Activated CD4-positive, alpha-beta T cell treated with anti-CD3 and anti-CD28 coated beads for 4 hours (primary cell): Measurements from ENCODE around the gene SDCCAG8.

Experiments
- DNase-seq, 2 donors: peaks; one replicate each; pipeline ENCODE4 v3.0.0-alpha.2; 2020

Gene SDCCAG8

DNA sequence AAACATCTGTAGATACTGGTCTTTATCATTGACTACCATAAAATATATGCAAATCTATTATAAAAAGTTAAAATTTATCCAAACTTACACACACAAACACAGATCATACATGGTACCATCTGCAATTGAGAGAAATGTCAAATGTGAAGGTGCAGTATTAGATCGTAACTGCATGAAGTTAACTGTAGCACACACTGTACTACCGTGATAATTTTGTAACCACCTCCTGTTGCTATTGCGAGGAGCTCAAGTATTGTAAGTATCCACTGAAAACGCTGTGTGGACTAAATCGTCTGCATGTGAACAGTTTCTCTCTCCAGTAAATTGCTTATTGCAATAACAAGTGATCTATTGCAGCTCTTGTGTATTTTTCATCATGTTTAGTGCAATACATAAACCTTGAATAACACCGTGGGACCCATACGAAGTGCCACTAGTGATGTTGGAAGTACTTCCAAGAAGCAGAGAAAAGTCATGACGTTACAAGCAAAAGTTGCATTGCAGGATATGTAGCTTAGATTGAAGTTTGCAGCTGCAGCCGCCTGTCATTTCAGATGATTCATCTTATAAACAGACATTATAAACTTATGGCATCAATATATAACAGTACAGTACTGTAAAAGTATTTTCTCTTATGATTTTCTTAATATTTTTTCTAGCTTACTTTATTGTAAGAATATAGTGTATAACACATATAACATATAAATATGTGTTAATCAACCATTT is 172.9 kb downstream of the SDCCAG8 start:
- no peak for DNase-seq

DNA sequence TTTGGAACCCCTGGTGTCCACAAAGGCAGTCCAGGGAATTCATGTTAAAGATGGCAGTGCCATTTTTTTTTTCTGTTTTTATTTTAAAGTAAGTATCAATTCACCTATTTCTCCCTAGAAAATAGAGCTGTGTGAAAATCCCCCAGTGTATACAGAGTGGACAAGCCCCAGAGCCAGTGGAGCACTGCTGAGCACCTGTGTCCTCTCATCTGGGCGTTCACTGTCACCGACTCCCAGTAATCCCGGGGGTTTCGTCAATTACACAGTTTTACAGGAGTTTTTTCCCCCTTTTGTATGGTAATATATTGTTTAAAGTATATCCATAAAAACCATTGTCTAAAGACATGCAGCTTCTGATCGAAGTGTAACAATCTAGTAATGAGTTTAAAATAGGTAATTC is 175.8 kb downstream of the SDCCAG8 start:
- no peak for DNase-seq

DNA sequence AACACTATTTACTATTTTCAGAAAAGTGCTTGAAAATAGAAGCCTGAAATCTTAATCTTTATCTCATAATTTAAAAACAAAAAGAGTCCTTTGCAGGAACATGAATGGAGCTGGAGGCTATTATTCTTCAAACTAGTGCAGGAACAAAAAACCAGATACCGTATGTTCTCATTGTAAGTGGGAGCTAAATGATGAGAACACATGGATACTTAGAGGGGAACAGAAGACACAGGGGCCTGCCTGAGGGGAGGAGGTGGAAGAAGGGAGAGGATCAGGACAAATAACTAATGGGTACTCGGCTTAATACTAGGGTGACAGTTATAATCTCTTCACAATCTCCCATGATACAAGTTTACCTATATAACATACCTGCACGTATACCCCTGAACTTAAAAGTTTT is 176.3 kb downstream of the SDCCAG8 start:
- no peak for DNase-seq

DNA sequence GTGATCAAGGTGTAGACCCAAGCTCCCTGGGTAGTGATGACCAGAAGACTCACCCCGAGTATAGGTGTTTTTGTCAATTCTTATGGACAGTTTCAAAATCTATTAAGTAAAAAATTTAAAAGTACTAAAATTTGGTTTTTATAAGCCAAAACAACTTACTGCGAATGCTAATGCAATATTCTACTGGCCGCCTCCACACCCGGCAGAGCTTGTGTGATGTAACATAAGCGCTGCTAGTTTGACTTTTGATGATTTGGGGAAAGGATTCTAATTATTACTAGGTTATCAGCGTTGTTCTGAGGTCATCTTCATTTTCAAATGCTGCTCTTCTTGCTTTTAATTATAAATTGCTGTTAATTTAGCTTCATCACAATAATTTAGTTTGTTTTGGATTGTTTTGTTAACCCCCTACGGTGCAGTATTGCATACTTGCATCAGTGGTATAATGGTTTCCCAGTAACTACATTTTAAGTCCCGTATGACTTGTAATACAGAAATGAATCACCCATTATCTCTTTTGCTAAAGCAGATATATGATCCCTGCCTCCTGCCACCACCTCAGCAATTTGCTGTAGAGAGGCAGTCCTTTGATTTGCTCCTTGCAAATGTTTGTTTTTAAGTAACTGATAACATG is 178.0 kb downstream of the SDCCAG8 start:
- no peak for DNase-seq

DNA sequence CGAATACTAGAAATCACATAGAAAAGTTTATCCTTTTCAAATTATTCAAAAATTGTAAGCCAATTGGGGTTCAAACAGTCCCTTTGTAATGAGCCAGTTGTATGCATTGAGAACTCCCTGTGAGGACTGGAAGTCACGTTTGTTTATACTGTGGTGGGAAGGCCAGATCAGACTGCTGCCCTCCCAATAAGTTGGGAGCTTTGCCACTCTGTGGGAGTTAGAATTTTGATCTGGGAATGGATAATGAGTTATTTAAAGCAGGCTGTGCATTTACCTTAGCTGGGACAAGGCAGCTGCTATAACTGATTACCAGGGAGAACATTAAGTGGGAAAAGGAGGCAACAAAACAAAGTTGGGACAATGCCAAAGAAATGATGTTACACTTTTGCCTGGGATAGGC is 178.8 kb downstream of the SDCCAG8 start:
- no peak for DNase-seq

DNA sequence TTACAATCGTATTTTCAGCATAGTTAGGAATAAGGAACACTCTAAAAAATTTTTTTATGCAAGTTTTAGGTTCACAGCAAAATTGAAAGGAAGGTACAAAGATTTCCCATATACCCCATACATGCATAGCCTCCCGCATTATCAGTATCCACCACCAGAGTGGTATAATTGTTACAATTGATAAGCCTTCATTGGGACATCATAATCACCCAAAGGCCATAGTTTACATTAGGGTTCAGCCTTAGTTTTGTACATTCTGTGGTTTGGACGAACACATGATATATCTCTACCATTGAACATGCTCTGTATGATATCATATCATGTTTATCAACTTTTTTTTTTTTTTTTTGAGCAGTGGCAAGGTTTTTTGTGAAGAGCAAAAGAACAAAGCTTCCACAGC is 180.0 kb downstream of the SDCCAG8 start:
- DNase-seq: no peak

DNA sequence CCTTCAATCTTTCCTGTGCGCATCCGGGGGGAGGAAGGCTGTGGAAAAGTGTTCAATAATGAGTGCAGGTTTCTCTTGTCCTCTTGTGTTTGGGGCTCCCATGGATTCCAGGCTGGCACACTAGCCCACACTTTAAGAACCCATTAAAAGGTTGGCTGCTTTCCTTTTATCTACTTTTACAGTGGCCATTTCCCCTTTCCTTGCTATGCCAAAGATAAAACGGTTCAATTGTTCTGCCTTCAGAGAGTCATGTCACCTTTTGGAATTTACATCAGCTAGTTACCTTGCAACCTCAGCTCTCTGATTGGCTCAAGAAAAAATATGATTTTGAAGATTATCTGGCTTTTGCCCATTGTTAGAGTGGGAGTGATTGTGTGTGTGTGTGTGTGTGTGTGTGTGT is 182.3 kb downstream of the SDCCAG8 start:
- DNase-seq: no peak

DNA sequence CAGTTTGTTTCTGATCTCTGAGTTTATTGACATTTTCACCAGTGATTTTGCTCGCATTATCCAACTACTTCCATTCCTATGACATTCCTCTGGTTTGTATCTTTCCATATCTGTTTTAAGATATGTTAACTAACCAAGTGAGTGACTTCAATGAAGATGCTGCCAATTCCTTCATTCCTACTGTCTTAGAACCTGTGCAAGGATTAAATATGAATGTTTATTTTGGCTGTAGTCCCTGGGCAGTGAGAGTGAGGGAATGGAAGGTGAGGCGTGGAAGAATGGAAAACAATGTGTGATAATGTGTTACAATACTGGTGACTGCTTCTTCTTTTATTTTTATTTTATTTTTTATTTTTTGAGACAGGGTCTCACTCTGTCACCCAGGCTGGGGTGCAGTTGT is 183.0 kb downstream of the SDCCAG8 start:
- no peak for DNase-seq

DNA sequence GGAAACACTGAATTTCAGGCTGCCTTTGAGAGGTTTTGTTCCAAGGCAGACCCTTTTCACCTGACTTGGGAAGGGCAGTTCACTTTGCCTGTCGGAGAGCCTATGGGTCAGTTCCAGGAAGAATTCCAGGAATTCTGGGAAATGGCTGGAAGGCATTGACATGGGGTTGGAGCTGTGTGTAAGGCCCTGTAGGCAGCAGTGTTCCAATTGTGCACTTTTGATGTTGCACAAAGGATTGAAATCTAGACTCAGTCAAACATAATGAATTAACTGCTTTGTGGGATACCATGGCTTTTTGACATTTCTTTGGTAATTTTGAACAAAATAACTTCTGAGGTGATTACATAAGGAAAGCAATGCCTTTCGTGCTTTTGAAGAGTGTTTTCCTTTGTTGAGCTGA is 184.6 kb downstream of the SDCCAG8 start:
- no peak for DNase-seq

DNA sequence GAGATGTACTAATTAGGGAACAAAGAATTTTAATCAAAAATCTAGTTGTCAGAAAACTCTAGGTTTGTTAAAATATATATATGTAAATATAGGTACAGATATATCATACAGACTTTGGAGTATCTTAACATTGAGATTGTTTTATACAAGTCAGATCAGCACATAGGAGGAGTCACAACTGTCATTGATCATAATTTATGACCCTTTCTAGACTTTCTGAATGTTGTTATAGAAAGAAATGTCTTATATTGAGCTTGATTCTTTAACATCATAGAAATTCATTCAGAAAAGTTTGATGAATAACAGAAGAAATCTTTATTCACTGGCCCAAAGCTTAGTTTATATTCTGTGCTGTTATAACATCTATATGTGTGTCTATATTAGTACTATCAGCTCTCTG is 185.8 kb downstream of the SDCCAG8 start:
- DNase-seq: no peak

DNA sequence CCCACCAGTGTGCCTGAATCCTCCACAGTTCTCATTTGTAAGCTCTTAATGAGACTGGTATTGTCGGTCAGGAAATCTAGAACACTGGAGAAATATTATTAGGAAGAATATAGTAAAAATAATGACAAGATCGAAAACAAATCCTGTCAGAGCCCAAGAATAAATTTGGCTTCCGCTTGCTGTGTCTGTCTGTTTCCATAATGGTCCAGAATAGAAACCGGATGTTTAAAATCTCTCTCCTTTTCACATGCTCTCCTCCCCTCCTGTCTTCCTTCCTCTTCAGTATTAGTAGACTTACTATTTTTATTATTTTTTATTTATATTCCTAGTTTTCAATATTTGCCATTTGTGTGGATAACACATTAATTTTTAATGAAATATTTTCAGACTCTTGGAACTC is 187.7 kb downstream of the SDCCAG8 start:
- DNase-seq: no peak

DNA sequence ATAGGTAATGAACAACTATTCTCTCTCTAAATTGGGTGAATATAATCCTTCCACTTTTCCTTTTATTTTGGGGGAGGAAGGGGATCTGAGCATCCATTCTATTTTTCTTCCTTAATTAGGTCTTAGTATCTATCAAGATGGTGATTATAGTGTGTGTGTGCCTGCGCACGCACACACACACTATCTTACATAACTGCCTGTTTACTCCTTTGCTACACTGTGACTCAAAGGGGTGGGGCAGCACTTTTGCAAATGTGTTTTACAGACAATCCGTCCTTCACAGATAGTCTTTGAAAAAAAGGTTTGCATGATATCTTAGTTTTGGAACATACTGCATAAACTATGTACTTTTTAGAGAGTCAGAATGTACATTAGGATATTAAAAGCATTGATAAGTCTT is 191.5 kb downstream of the SDCCAG8 start:
- DNase-seq: no peak

DNA sequence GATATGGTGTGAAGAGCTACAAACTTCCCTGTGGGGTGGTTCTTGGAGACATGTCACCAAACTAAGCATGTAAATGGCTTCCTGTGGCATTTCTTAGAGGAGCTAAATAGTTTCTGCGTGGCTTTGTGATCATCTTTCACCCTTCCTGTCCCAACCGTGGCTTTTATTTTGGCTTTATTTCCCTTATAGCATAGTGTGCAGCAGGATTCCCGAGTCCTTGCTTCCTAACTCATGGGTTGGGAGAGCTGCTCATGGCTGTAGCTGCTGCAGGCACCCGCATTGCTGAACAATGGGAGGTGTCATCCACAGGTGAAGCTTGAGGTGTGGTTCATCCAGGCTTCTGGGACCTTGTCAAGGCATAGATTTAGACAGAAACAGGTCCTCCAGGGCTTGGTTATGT is 192.0 kb downstream of the SDCCAG8 start:
- DNase-seq: no peak

DNA sequence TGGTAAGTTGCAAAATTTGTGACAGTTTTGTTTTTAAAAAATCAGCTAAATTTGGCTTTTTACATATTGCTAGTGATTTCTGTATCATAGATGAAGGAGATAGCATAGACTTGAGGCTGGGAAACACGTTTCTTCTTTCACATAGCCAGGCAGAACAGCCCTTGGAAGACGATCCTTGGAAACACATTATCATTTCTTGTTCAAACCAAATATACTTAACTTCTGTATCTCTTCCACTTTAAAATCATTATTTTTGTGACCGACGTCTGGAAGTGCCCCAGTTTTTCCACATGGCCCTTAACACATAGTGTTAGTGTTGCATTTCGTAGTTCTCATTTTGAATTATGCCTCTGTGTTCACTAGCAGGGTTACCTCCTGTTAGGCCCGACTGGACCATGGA is 193.5 kb downstream of the SDCCAG8 start:
- DNase-seq: no peak

DNA sequence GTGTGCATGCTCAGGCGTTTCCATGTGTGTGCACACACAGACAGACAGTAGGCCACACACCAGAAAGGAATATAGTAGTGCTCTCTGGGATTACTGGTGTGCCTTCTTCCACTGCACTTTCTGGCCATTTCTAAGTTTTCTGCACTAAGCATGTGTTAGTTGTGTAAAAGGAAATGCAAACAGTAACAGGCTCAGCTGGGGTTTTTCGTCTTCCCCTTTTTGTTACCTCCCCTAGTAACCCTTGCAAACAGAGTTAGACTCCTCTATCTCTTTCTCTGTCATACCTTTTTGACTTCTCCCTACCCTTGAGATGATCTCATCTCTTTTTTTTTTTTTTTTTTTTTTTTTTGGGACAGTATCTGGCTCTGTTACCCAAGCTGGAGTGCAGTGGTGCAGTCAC is 196.3 kb downstream of the SDCCAG8 start:
- DNase-seq: no peak

DNA sequence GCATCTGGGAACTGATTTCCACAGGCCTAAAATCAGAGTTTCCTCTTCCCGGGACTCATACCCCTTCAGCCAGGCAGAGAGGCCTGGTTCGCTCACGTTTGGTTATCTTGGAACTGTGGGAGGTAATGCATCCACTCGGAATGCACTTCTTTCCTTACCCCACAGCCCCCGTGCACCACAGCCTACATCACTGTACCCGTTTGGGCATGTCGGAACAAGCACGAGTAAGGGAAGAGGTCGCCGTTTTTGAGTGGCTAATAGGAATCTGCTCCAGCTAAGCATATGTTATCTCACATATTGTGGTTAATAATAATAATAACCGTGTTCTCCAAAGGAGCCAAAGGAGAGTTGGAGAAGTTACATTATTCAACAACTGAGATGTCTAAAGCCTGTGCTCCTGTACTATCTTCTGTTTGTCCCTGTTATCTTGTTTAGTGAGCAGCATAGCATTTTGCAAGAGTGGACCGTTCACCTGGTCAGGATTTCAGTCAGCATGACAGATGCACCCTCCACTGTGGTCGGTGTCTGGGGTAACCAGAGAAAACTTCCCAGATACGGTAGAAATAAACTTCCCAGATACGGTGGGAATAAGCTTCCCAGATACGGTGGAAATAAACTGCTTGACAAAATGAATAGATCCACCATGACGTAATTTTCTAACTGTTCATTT is 198.6 kb downstream of the SDCCAG8 start:
- no peak for DNase-seq

DNA sequence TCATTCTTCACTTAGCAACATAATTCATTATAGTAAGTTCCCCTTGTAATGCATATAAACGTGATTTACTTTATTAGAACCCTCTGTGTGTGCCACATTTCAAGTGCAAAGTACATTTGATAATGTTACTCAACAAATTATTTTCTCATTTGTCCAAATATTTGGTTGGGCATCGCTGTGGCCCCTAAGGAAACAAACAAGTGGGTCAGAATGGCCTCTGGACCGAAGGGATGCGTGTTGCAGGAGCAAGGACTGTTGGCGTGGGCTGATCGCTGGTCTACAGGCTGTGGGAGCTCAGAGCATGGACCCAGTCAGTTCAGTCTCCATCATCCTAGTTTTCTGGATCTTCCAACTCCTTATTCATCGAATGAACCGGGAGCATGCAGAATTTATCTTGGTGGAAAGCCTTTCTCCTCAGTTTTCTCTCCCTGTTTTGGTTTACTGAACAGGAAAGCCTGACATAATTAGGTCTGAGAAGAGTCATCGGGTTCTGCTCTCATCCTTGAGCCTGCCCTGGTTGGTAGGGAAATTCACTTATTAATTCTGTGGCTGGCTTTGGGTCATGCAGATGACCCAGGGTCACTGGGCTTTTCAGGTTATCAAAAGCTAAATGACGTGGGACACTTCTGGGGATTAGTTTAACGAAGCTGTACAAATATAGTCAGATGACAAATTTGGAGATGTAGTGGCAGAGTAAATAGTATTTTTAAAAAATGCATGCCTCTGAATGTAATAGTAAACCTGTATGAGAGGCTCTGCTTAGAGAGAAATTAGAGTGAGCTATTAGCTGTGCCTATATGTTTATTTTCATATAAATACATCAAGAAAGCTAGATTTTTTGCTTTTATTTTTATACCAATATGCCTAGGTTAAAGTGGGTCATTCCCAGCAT is 200.2 kb downstream of the SDCCAG8 start:
- DNase-seq: no peak

DNA sequence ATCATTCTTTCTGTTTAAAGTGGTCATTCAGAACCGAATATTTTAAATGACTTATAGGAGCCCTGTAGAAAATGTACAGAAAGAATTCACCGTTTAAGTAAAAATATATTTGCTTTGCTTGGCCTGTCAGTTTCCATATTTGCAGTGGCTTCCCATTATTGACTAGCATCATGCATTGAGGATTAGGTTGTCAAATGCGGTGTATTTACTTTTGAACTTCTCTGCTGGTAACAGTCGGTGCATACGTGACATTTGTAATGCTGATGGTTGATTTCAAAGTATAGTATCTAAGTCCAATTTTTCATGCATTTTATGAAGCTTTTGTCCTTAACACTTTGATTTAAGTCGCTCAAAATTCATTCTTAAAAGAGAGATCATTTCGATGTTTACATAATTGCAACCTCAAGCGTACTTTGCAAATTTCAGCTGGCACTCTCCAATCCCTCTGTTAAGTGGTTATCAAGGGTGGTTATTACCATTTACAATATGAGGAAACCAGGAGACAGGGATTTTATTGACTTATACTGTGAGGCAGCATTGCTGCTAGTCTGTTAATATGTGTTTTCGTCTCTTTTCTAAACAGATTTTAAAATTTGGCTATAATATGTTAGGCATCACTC is 201.6 kb downstream of the SDCCAG8 start:
- DNase-seq: no peak

DNA sequence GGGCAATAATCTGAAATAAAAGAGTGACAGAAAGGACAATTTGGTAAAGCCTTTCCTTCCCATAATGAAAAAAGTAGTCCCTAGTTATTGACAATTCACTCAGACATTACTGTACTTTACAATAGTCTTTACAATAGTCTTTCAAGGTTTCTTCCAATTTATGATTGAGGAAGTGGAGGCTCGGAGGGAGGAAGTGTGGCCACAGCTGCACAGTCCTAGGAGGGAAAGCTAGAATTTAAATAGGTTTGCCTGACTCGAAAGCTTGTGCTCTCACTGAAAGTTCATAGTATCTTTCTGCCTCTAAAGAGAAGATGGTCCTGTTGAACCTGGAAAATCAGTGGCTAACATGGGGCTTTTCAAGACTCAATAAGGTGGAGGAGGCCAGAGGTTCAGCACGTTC is 203.2 kb downstream of the SDCCAG8 start:
- DNase-seq: no peak

DNA sequence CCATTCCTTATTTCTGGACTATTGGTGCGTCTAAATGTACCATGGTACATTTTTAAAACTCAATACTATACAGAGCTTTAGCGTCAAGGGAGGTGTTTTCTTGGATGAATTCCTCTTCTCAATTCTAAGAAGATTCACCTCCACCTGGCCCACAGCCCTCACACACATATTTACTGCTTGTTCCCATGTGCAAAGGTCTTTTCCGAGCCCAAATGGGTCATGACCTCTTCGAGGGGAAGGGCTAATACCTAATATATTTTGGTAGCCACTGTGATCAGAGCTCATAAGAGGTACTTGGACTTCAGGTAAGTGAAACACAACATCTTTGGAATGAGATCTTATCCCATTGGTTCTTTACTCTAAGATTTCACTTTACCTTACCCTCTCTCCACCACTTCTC is 205.9 kb downstream of the SDCCAG8 start:
- DNase-seq: no peak

DNA sequence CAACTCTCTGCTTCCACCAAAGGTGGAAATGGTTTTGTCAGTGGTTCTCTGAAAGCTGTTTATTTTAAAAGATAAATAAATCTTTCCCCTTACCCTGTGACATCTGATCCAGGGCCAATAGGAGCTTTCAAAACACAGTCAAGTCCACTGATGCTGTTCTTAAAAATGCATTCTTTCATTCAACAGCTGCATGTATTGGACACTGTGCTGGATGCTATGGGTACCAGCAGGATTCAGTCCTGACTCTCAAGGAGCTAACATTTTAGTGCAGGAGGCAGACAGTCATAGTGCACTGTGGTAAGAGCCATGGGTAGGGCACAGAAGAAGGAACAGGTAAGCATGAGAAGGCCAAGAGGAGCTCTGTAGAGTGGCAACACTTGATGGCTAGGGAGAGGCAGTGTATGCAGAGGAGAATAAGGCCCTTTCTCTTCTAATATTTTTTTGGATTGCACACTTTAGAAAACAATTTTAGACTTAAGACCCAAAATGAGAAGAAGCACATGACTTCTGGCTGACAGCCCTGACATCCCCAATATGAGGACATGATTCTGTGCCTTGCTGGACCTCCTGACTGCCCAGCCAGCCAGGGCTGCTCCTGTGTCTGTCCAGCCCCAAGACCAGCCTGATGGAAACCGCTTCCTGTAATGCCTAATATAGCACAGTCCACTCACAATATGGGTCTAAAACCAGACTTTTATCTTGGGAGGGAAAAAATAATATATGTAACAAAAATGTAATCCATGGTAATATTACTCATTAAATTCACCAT is 207.3 kb downstream of the SDCCAG8 start:
- DNase-seq: no peak

DNA sequence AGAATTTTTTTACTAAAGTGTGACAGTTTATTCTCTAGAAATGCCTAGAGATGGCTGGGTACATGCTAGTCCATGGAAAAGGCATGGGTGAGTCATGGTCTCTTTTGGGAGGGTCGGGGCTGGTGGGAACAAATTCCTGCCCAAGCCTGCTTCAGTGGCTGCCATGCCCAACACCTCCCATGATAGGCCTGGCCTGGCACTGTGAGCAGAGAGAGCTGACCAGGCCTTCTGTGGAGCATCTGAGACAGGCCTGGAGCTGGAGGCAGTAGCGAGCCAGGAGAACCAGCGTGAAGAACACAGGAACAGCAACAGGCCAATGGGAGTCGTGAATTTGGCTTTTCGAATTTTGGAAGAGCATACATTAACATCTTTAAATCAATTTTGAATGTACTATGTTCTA is 209.2 kb downstream of the SDCCAG8 start:
- DNase-seq: no peak
